Measurements from ENCODE around the gene REM1. TPM values are rescaled to one million over a fixed set of nuclear protein-coding genes. Genes with fewer than 3 reads are reported as not detected.

REM1 gene
- total and polyA plus RNA-seq, 2 of the 4 experiments (the other 2 are of a cell fraction): not detected

GRCh38 chr20:31474097-31474436 lies 1.0 kb upstream of the REM1 start:
- H2BK5ac ChIP-seq (ENCODE audit: low read depth, low read length, poor library complexity, severe bottlenecking): no peak overlapping the region
- H2BK15ac ChIP-seq (ENCODE audit: low read depth, low read length): no peak overlapping the region
- H2AK9ac ChIP-seq (replicated peaks; ENCODE audit: low read depth, low read length, poor library complexity): no peak overlapping the region
- no peak overlapping the region for H4K8ac ChIP-seq (ENCODE audit: low read depth in 2 of 2, low read length in 2 of 2)
- H2BK20ac ChIP-seq (ENCODE audit: low read depth, low read length): no peak overlapping the region
- H3K4me2 ChIP-seq (ENCODE audit: low read depth, low read length): no peak overlapping the region
- no peak overlapping the region for H2AK5ac ChIP-seq (ENCODE audit: low read depth, low read length)
- H4K91ac ChIP-seq (ENCODE audit: insufficient read depth, low read depth, low read length): no peak overlapping the region
- intact Hi-C loops (cut with micrococcal nuclease): no loop called here
- H3K27me3 ChIP-seq (ENCODE audit: control insufficient read depth, insufficient read depth, low read length): peaks cover 32% of the 10 kb centered on the region
- no peak overlapping the region for H3K14ac ChIP-seq (replicated peaks; ENCODE audit: low read depth, low read length)
- H3K9ac ChIP-seq (ENCODE audit: low read depth, low read length): no peak overlapping the region
- H3K9me1 ChIP-seq (ENCODE audit: insufficient read depth, low read length): no peaks in the 10 kb centered on the region
- no peak overlapping the region for H3K27ac ChIP-seq (ENCODE audit: insufficient read depth, low read length)
- no peak overlapping the region for H3K4me3 ChIP-seq (ENCODE audit: insufficient read depth, low read depth, low read length)
- TF ChIP-seq SMC3 (IDR thresholded peaks at IDR 0.05; ENCODE audit: low read depth, low read length) (no peak), POLR2A (IDR thresholded peaks at IDR 0.05; ENCODE audit: low read depth, low read length) (no peak), CTCF (conservative IDR thresholded peaks at IDR 0.05; ENCODE audit: low read depth, low read length) (no peak), RFX5 (IDR thresholded peaks at IDR 0.05; ENCODE audit: low read depth, low read length) (no peak), MXI1 (IDR thresholded peaks at IDR 0.05; ENCODE audit: borderline replicate concordance, low read depth, low read length) (no peak), NFE2L2 (IDR thresholded peaks at IDR 0.05; ENCODE audit: low read depth, low read length) (no peak), RCOR1 (IDR thresholded peaks at IDR 0.05; ENCODE audit: insufficient replicate concordance, low read length) (no peak), FOS (IDR thresholded peaks at IDR 0.05; ENCODE audit: low read depth, low read length) (no peak), ELK1 (IDR thresholded peaks at IDR 0.05; ENCODE audit: borderline replicate concordance, low read depth, low read length) (no peak), USF2 (IDR thresholded peaks at IDR 0.05; ENCODE audit: low read depth, low read length) (no peak), CEBPB (IDR thresholded peaks at IDR 0.05; ENCODE audit: low read depth, low read length) (no peak), MAZ (IDR thresholded peaks at IDR 0.05; ENCODE audit: borderline replicate concordance, low read depth, low read length) (no peak), MAFK (IDR thresholded peaks at IDR 0.05; ENCODE audit: low read depth, low read length) (no peak), CHD1 (IDR thresholded peaks at IDR 0.05; ENCODE audit: low read depth, low read length) (no peak)
- no peaks in the 10 kb centered on the region for H3K36me3 ChIP-seq (ENCODE audit: control insufficient read depth, insufficient read depth, low read length)
- in situ Hi-C loops (cut with MboI; ENCODE audit: low sequenced_read_pairs): no loop called here
- DNase-seq (no peak), ATAC-seq (ENCODE audit: low read depth) (no peak)
- H3K23ac ChIP-seq (ENCODE audit: low read depth, low read length): no peak overlapping the region
- dilution Hi-C loops (cut with HindIII; ENCODE audit: low sequenced_read_pairs, unreplicated experiment): no loop called here
- no peak overlapping the region for H2AFZ ChIP-seq (replicated peaks; ENCODE audit: low read length, poor library complexity)
- H3K79me1 ChIP-seq (ENCODE audit: low read depth in 1 of 2, low read length in 2 of 2): no peaks in the 10 kb centered on the region
- H3K4me1 ChIP-seq (ENCODE audit: control insufficient read depth, insufficient read depth, low read length): no peaks in the 10 kb centered on the region
- no peak overlapping the region for H3K4ac ChIP-seq (ENCODE audit: low read depth, low read length)
- no CpG with 5 or more reads among the region's 2 CpGs for WGBS, 2 experiments (ENCODE audit: extremely low coverage in 2 of 2, insufficient read length in 1 of 2)
- H3K56ac ChIP-seq (ENCODE audit: extremely low read depth, insufficient read depth, low read length): no peak overlapping the region
- H4K20me1 ChIP-seq (ENCODE audit: insufficient read depth, low read length): no peaks in the 10 kb centered on the region
- H3K18ac ChIP-seq (ENCODE audit: low read depth, low read length): no peak overlapping the region
- ChIA-PET POLR2A (ENCODE audit: unreplicated experiment) (no interaction called here), CTCF (no interaction called here)
- no peak overlapping the region for H4K5ac ChIP-seq (ENCODE audit: low read depth, low read length)
- BruUV-seq (replicated peaks): no TSS peak
- no peak overlapping the region for H2BK120ac ChIP-seq (ENCODE audit: low read depth, low read length)
- H3K9me3 ChIP-seq (ENCODE audit: control insufficient read depth, insufficient read depth, low read length): no peaks in the 10 kb centered on the region

Data from IMR-90 (cell line).